NCI-H2107 treated with DMSO at 0.1 percent for 48 hours (cell line): ENCODE measurements around the gene SMARCB1.

Experiments used
- DNase-seq: peaks from one replicate; lab custom pipeline; 2025; ENCODE audit not compliant: unreplicated experiment; lab: John Stamatoyannopoulos, UW

Gene SMARCB1

GRCh38 chr22:23762842-23763578, 23.8 kb upstream of the SMARCB1 start, which contains the start of gene C22orf15:
C22orf15 (plus strand) TSS chr22:23762990; CDS start chr22:23763307, 317 bp downstream.
- DNase-seq, result no peak

GRCh38 chr22:23763579-23763945, 23.2 kb upstream of the SMARCB1 start:
- no peak for DNase-seq

- no peak for DNase-seq
Observed at GRCh38 chr22:23763954-23764353, 22.8 kb upstream of the SMARCB1 start.

DNA sequence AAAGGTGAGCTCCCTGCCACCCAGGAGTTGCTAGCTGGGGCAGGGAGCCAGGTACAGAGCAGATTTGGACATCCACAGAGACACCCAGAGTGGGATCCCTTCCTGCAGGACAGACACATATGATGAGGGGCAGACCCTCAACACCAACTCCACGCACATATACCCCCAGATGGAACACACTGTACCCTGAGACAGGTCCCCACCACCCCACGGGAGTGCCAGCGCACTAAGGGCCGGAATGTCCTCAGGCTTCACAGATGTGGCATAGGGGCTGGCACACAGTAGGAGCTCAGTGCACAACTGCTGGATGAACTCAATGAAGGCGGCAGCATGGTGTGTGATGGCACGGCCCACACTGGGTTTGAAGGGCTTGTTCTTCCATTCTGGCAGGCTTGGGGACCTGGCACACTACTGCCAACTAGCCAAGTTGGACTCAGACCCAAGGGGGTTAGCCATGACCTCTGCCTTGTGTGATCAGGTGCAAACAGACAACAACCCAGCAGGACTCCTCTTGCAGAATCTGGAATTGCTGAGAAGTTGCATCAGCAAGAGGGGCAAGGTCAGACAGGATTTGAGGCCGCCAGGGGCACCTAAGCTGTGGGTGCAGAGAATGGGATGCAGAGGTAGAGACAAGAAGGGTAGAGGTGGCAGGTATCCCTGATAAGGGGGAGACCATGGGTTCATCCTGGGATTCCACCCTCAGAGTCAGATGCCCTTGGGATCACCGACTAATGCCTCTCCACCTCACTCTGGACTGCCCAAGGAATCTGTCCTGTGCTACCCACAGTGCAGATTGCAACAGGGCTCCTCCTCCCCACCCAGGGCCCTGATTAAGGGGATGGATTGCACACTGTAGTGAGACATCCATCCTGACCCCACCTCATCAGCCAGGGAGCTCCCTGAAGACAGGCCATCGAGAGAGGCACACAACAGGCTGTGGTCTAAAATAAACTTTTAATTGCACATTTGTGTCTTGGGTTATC, 21.6 kb upstream of the SMARCB1 start:
- DNase-seq, result no peak

GRCh38 chr22:23767303-23767672, 19.5 kb upstream of the SMARCB1 start:
- DNase-seq, result no peak

GRCh38 chr22:23767673-23768548, 18.9 kb upstream of the SMARCB1 start, which contains the start of gene CHCHD10:
CHCHD10 (minus strand) TSS chr22:23767972; CDS start chr22:23767874, 98 bp downstream.
- no peak for DNase-seq

- no peak for DNase-seq
Observed at GRCh38 chr22:23769321-23769965, 17.3 kb upstream of the SMARCB1 start.

DNA sequence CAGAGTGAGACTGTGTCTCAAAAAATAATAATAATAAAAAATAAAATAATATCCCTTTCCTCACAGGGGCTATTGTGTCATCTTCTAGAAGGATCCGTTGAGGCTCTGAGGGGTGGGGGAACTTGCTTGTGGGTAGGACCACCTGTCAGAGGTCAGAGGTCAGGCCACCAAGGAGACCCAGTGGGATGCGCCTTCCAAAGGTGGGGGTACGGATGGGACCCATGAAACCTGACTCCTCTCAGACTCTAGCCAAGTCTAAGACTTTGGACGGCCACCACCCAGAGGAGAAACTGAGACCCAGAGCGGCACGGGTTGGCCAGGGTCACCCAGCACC, 14.5 kb upstream of the SMARCB1 start:
- no peak for DNase-seq

DNA sequence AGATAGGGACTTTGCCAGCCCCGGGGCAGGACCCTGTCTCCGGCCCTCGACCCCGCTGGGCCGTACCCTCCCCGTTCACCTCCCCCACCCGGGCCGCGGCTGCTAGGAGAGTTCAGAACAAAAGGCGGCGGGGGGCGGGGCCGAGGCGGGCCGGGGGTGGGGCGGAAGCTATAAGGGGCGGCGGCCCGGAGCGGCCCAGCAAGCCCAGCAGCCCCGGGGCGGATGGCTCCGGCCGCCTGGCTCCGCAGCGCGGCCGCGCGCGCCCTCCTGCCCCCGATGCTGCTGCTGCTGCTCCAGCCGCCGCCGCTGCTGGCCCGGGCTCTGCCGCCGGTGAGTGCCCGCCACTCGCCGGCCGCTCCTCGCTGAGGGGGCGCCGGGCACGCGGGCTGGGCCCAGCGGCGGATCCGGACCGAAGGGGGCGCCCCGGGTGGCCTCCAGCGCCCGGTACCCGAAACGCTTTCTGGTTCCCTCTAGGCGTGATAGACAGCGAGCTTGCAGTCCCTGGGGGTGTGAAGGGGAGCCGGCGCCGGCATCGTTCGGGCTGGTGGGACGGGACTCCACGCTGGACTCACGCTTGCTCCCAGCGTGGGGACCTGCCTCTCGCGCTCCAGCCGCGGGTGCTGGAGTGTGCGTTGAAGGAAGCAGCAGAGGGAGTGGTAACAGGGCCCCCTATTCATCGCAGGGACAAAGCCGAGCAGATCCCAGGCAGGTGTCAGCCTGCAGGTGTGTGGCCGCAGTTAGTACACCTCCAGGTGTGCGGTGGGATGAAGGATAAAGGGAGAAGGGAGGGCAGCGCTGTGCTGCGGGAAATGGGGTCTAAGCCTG, 13.9 kb upstream of the SMARCB1 start, which contains the start of gene MMP11:
Gene MMP11, plus strand, starts transcription at position 201 of the 825 bp plus-strand sequence. Its CDS starts 22 bp downstream, at position 223.
- peak; percentile 24 for DNase-seq

GRCh38 chr22:23773483-23774113, 13.2 kb upstream of the SMARCB1 start:
- DNase-seq, result no peak

DNA sequence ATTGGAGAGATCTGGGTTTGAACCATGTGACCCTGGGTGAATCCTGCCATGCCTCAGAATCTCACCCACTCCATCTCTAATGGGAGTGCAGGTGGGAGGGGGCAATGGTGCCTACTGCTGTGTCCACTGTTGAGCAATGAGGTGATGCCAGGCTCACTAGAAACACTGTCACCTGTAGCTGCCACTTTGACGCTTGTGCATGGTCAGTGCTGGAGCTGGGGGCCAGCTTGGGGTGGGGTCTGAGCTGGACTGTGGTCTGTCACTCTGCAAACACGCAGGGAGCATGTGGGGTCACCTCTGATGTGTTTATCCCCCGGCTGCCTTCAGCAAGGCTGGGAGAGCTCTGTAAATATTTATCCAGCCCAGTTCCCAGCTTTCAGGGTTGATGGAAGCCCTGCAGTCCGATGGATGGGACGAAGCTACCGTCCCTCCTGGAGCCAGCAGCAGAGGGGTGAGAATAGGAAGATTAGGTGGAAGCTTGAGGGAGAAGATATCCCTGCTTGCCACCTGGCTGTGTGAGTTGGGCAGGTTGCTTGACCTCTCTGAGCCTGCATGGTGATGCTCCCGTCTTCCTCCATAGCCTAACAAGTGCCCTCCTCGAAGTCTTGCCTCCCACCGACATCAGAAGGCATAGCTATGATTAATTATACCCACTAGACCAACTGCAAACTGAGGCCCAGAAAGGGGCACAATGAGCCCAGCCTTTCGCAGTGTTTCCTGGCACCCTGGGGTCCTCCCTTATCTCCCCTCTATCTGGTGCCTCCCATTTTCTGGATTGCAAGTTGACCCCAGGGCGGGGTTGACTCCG, 12.4 kb upstream of the SMARCB1 start:
- DNase-seq, result no peak

GRCh38 chr22:23774922-23775436, 11.8 kb upstream of the SMARCB1 start:
- DNase-seq, result no peak

GRCh38 chr22:23775779-23776375, 10.9 kb upstream of the SMARCB1 start:
- DNase-seq, result no peak

GRCh38 chr22:23777776-23778576, 8.8 kb upstream of the SMARCB1 start:
- DNase-seq, result peak; percentile 16

DNA sequence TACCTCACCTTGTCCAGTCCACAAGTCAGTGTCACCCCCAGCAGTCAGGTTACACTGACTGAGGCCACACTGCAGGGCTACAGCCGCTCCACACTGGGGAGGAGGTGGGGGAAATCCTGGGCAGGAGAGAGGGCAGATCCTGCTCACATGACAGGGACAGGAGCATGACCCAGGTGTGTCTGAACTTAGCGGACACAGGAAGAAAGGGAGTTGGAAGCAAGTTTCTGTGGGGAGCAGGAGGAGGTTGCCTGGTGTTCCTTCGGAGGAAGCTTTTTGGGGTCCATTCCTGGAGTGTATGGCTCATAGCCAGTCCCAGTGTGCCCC, 8.2 kb upstream of the SMARCB1 start:
- DNase-seq, result no peak

DNA sequence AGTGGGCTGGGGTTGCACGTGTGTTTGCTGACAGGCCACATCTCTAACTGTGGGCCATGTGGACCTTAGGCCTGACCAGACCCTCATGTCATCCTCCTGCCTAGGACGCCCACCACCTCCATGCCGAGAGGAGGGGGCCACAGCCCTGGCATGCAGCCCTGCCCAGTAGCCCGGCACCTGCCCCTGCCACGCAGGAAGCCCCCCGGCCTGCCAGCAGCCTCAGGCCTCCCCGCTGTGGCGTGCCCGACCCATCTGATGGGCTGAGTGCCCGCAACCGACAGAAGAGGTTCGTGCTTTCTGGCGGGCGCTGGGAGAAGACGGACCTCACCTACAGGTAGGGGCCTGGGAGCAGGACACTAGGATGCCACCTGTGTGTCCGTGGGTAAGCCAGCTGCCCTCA, 7.7 kb upstream of the SMARCB1 start:
- DNase-seq, result no peak

DNA sequence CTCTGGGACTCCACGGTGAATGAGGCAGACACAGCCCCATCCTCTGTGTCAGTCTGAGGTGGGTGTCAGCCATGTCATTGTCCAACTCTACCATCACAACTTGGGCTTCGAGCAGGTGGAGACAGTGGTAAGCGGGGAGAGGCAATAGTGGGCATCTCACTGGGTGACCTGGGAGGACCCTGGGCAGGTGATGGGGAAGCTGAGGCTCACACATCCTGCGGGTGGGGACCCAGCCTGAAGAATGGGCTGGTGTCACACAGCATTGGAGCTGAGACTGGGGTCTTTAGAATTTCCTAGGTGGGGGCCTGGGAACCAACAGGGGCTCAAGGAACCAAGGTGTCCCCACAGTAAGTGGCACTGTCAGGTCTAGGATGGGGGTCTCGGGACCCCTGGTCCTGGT, 7.0 kb upstream of the SMARCB1 start:
- DNase-seq, result no peak
